Measurements from ENCODE around the gene TXK.

DNA sequence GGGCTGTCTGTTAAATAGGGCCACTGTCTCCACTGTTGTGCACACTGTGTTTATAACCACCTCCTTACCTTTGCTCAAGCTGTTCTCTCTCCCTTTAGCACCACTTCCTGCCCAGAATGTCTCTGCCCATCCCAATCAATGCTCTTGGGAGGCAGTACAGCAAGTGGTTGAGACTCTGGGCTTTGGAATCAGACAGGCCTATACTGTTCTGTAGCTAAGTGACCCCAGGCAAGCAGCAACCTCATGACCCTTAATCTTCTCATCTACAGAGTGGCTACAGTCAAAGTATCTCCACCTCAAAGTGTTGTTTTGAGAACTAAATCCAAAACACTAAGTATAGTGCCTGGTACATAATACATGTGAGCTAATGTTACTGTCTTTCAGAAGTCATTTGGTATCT is 3.8 kb upstream of the TXK start:
- TF ChIP-seq EZH2 (IDR thresholded peaks at IDR 0.05; ENCODE audit: borderline replicate concordance, control insufficient read depth, low read depth, low read length) (no peak), RAD21 (IDR thresholded peaks at IDR 0.05; ENCODE audit: insufficient read depth, low read depth, low read length) (no peak)
- TF ChIP-seq, protein P1, sequence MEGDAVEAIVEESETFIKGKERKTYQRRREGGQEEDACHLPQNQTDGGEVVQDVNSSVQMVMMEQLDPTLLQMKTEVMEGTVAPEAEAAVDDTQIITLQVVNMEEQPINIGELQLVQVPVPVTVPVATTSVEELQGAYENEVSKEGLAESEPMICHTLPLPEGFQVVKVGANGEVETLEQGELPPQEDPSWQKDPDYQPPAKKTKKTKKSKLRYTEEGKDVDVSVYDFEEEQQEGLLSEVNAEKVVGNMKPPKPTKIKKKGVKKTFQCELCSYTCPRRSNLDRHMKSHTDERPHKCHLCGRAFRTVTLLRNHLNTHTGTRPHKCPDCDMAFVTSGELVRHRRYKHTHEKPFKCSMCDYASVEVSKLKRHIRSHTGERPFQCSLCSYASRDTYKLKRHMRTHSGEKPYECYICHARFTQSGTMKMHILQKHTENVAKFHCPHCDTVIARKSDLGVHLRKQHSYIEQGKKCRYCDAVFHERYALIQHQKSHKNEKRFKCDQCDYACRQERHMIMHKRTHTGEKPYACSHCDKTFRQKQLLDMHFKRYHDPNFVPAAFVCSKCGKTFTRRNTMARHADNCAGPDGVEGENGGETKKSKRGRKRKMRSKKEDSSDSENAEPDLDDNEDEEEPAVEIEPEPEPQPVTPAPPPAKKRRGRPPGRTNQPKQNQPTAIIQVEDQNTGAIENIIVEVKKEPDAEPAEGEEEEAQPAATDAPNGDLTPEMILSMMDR (IDR thresholded peaks at IDR 0.05 in 2 of 3, conservative IDR thresholded peaks at IDR 0.05 in 1 of 3; ENCODE audit: control insufficient read depth in 2 of 3, extremely low read depth in 1 of 3, insufficient read depth in 1 of 3, low read depth in 3 of 3, low read length in 3 of 3): no peak

Data from GM12878 (cell line).